GM12878 (cell line): ENCODE measurements around the gene UIMC1. TPM values are rescaled to one million over a fixed set of nuclear protein-coding genes. Genes with fewer than 3 reads are reported as not detected.

Experiments
- ASH2L ChIP-seq: fragments of 300-600, 200-600 bp; sonication (generic); IDR thresholded peaks from 2 replicates; pipeline ENCODE4 v1.6.1; 2017; ENCODE audit warnings: low read depth, mild to moderate bottlenecking, borderline replicate concordance
- EED ChIP-seq: sonication (generic); IDR thresholded peaks from 2 replicates; pipeline ENCODE4 v1.6.1; 2016; ENCODE audit warnings: antibody characterized with exemption, low read depth
- HDAC2 ChIP-seq: fragments of 200-600 bp; sonication (generic); IDR thresholded peaks from 2 replicates; pipeline ENCODE4 v1.6.1; 2017
- KAT2A ChIP-seq: conservative IDR thresholded peaks from 2 replicates; pipeline ENCODE4 v1.6.1; 2011; ENCODE audit warnings: low read depth, low read length; ENCODE audit not compliant: control insufficient read depth
- KDM1A ChIP-seq: fragments of 200-600 bp; sonication (generic); IDR thresholded peaks from 2 replicates; pipeline ENCODE4 v1.6.1; 2016; ENCODE audit warnings: borderline replicate concordance
- NR2C2 ChIP-seq: IDR thresholded peaks from 2 replicates; pipeline ENCODE4 v1.6.1; 2011; ENCODE audit warnings: borderline replicate concordance, low read depth; ENCODE audit not compliant: control insufficient read depth, insufficient read length
- SUPT20H ChIP-seq: IDR thresholded peaks from 2 replicates; pipeline ENCODE4 v1.6.1; 2011; ENCODE audit warnings: low read depth, mild to moderate bottlenecking, low read length, moderate library complexity, borderline replicate concordance; ENCODE audit not compliant: control insufficient read depth
- TCF3 ChIP-seq: IDR thresholded peaks from 2 replicates; pipeline ENCODE4 v1.6.1; 2012; ENCODE audit warnings: low read depth, mild to moderate bottlenecking, low read length, borderline replicate concordance; ENCODE audit not compliant: insufficient read depth
- ZNF207 ChIP-seq: fragments of 450-650 bp; IDR thresholded peaks from 2 replicates; pipeline ENCODE4 v1.6.1; 2014; ENCODE audit warnings: antibody characterized with exemption, mild to moderate bottlenecking, borderline replicate concordance
- polyA plus RNA-seq, 11 experiments: library from polyadenylated mRNA; depleted of rRNA in 4 of 11; unstranded in 6 of 11; stranded (reverse) in 5 of 11; fragments of >200 nt; fragmentation: Nextera tagmentation in 4 of 11; fragmentation: Illumina TruSeq in 1 of 11; extraction: Ambion mirVana in 4 of 11; extraction: Trizol in 1 of 11; gene quantifications; 1 replicate in 1 of 11; 2 replicates in 10 of 11; pipeline versions ENCODE4 v1.2.1 to v1.2.3, GENCODE V29; 2011 to 2016; ENCODE audit warnings: inconsistent platforms in 2 of 11, missing spikeins in 2 of 11, low read depth in 1 of 11
- total RNA-seq, 4 experiments: library from RNA; depleted of rRNA in 3 of 4; stranded (reverse); fragments of >200 nt in 3 of 4; fragmentation: Illumina TruSeq in 1 of 4; extraction: Trizol in 1 of 4; gene quantifications; 2 replicates each; pipeline versions ENCODE4 v1.2.1 to v1.2.3, GENCODE V29; 2013 to 2021
- TF ChIP-seq, protein P1 (sequence below): IDR thresholded peaks from 2 replicates; pipeline ENCODE4 v1.6.1; 2012; ENCODE audit warnings: improper control_type of control experiment, low read depth, low read length; ENCODE audit not compliant: insufficient replicate concordance
- TF ChIP-seq, protein P2 (sequence below): fragments of 450-650 bp; IDR thresholded peaks from 2 replicates; pipeline ENCODE4 v1.6.1; 2016; ENCODE audit warnings: mild to moderate bottlenecking

UIMC1 gene
- total and polyA plus RNA-seq, 10 of the 15 experiments (the other 5 are each of a cell fraction or from before 2014, with no cell fraction given), result 16.2 to 51.4 (median 32.7) TPM

- TF ChIP-seq, protein P1, sequence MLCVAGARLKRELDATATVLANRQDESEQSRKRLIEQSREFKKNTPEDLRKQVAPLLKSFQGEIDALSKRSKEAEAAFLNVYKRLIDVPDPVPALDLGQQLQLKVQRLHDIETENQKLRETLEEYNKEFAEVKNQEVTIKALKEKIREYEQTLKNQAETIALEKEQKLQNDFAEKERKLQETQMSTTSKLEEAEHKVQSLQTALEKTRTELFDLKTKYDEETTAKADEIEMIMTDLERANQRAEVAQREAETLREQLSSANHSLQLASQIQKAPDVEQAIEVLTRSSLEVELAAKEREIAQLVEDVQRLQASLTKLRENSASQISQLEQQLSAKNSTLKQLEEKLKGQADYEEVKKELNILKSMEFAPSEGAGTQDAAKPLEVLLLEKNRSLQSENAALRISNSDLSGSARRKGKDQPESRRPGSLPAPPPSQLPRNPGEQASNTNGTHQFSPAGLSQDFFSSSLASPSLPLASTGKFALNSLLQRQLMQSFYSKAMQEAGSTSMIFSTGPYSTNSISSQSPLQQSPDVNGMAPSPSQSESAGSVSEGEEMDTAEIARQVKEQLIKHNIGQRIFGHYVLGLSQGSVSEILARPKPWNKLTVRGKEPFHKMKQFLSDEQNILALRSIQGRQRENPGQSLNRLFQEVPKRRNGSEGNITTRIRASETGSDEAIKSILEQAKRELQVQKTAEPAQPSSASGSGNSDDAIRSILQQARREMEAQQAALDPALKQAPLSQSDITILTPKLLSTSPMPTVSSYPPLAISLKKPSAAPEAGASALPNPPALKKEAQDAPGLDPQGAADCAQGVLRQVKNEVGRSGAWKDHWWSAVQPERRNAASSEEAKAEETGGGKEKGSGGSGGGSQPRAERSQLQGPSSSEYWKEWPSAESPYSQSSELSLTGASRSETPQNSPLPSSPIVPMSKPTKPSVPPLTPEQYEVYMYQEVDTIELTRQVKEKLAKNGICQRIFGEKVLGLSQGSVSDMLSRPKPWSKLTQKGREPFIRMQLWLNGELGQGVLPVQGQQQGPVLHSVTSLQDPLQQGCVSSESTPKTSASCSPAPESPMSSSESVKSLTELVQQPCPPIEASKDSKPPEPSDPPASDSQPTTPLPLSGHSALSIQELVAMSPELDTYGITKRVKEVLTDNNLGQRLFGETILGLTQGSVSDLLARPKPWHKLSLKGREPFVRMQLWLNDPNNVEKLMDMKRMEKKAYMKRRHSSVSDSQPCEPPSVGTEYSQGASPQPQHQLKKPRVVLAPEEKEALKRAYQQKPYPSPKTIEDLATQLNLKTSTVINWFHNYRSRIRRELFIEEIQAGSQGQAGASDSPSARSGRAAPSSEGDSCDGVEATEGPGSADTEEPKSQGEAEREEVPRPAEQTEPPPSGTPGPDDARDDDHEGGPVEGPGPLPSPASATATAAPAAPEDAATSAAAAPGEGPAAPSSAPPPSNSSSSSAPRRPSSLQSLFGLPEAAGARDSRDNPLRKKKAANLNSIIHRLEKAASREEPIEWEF, result no peak
- no peak for TF ChIP-seq SUPT20H
- TF ChIP-seq EED, result no peak
- no peak for TF ChIP-seq ZNF207
- no peak for TF ChIP-seq KAT2A
- TF ChIP-seq HDAC2, result no peak
- TF ChIP-seq, protein P2, sequence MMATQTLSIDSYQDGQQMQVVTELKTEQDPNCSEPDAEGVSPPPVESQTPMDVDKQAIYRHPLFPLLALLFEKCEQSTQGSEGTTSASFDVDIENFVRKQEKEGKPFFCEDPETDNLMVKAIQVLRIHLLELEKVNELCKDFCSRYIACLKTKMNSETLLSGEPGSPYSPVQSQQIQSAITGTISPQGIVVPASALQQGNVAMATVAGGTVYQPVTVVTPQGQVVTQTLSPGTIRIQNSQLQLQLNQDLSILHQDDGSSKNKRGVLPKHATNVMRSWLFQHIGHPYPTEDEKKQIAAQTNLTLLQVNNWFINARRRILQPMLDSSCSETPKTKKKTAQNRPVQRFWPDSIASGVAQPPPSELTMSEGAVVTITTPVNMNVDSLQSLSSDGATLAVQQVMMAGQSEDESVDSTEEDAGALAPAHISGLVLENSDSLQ, result no peak
- TF ChIP-seq ASH2L, result no peak
- TF ChIP-seq NR2C2, result no peak
- TF ChIP-seq TCF3, result no peak
- TF ChIP-seq KDM1A, result no peak
- TF ChIP-seq, all 136 proteins: peak for 0
Measured at GRCh38 chr5:176875783-176876505, 130.6 kb downstream of the UIMC1 start (continued).
